Skeletal muscle cell (primary cell): Measurements from ENCODE around the gene PRKACB.

ENCODE experiments used
- DNase-seq: peaks from one replicate; pipeline ENCODE4 v3.0.0-alpha.2; 2010; ENCODE audit warnings: low read depth
- H3K4me3 ChIP-seq: 2 replicates; pipeline ENCODE4 v1.5.1; 2011; ENCODE audit warnings: low read depth, mild to moderate bottlenecking, control low read depth, low read length, moderate library complexity

Gene PRKACB

GRCh38 chr1:84152649-84153056, 8.6 kb downstream of the PRKACB start:
- DNase-seq: no peak
- no peak overlapping the region for H3K4me3 ChIP-seq

- H3K4me3 ChIP-seq: no peak overlapping the region
- no peak for DNase-seq
Measured at GRCh38 chr1:84155517-84155916, 11.4 kb downstream of the PRKACB start.

- no peak overlapping the region for H3K4me3 ChIP-seq
- peak; percentile 86 for DNase-seq
Measured at GRCh38 chr1:84156210-84156621, 12.1 kb downstream of the PRKACB start.

- DNase-seq: no peak
- H3K4me3 ChIP-seq: no peak overlapping the region
Measured at GRCh38 chr1:84159533-84160240, 15.6 kb downstream of the PRKACB start.

GRCh38 chr1:84162295-84162694, 18.2 kb downstream of the PRKACB start:
- DNase-seq: no peak
- H3K4me3 ChIP-seq: no peak overlapping the region

GRCh38 chr1:84163123-84163931, 19.3 kb downstream of the PRKACB start:
- no peak for DNase-seq
- H3K4me3 ChIP-seq: no peak overlapping the region

GRCh38 chr1:84164161-84164560, 20.1 kb downstream of the PRKACB start:
- peak overlapping the region; percentile 35 for H3K4me3 ChIP-seq
- DNase-seq: no peak

- peak overlapping the region; percentile 35 for H3K4me3 ChIP-seq
- DNase-seq: no peak
Measured at GRCh38 chr1:84164567-84165021, 20.5 kb downstream of the PRKACB start.

- no peak overlapping the region for H3K4me3 ChIP-seq
- no peak for DNase-seq
Measured at GRCh38 chr1:84165601-84166000, 21.5 kb downstream of the PRKACB start.

GRCh38 chr1:84166797-84167196, 22.7 kb downstream of the PRKACB start:
- no peak for DNase-seq
- no peak overlapping the region for H3K4me3 ChIP-seq

GRCh38 chr1:84168783-84169182, 24.7 kb downstream of the PRKACB start:
- DNase-seq: no peak
- no peak overlapping the region for H3K4me3 ChIP-seq

- DNase-seq: no peak
- H3K4me3 ChIP-seq: no peak overlapping the region
Measured at GRCh38 chr1:84170171-84170570, 26.1 kb downstream of the PRKACB start.

GRCh38 chr1:84171481-84171880, 27.4 kb downstream of the PRKACB start:
- H3K4me3 ChIP-seq: no peak overlapping the region
- no peak for DNase-seq

- DNase-seq: no peak
- no peak overlapping the region for H3K4me3 ChIP-seq
Measured at GRCh38 chr1:84174051-84174556, 30.0 kb downstream of the PRKACB start.

- no peak overlapping the region for H3K4me3 ChIP-seq
- no peak for DNase-seq
Measured at GRCh38 chr1:84181350-84182005, 37.4 kb downstream of the PRKACB start.

GRCh38 chr1:84190455-84190854, 46.4 kb downstream of the PRKACB start:
- no peak for DNase-seq
- no peak overlapping the region for H3K4me3 ChIP-seq

- no peak overlapping the region for H3K4me3 ChIP-seq
- no peak for DNase-seq
Measured at GRCh38 chr1:84192681-84193080, 48.6 kb downstream of the PRKACB start.

- H3K4me3 ChIP-seq: no peak overlapping the region
- DNase-seq: no peak
Measured at GRCh38 chr1:84198832-84199231, 54.8 kb downstream of the PRKACB start.

- no peak for DNase-seq
- no peak overlapping the region for H3K4me3 ChIP-seq
Measured at GRCh38 chr1:84199257-84199656, 55.2 kb downstream of the PRKACB start.

GRCh38 chr1:84202126-84202525, 58.1 kb downstream of the PRKACB start:
- no peak for DNase-seq
- H3K4me3 ChIP-seq: no peak overlapping the region
